Bronchial epithelial cell (primary cell): ENCODE measurements around the gene PCSK1N. TPM values are rescaled to one million over a fixed set of nuclear protein-coding genes. Genes with fewer than 3 reads are reported as not detected.

Source experiments
- DNase-seq: peaks from one replicate; pipeline ENCODE4 v3.0.0-alpha.2; 2010; ENCODE audit warnings: low read depth
- FAIRE-seq: peaks from 2 replicates; lab custom pipeline; 2011; peaks lifted over from hg19 to GRCh38; lab: Jason Lieb, UNC
- H3K27me3 ChIP-seq: 2 replicates; pipeline ENCODE4 v1.5.1; 2011; ENCODE audit warnings: low read length; ENCODE audit not compliant: control insufficient read depth, insufficient read depth
- H3K36me3 ChIP-seq: 2 replicates; pipeline ENCODE4 v1.5.1; 2011; ENCODE audit warnings: low read length; ENCODE audit not compliant: control insufficient read depth, insufficient read depth
- H3K4me3 ChIP-seq: 2 replicates; pipeline ENCODE4 v1.5.1; 2011; ENCODE audit warnings: mild to moderate bottlenecking, low read depth, low read length, control low read depth
- CTCF ChIP-seq: IDR thresholded peaks from 2 replicates; pipeline ENCODE4 v1.5.1; 2011; ENCODE audit warnings: mild to moderate bottlenecking, moderate library complexity, low read length, control low read depth, inconsistent platforms; ENCODE audit not compliant: insufficient read depth, severe bottlenecking
- total RNA-seq: library from RNA; depleted of rRNA; stranded (reverse); fragments of >200 nt; gene quantifications from 2 replicates; pipeline ENCODE4 v1.2.1, GENCODE V29; 2014

The PCSK1N gene
- total RNA-seq, 1 donor from 2014 or later: 0.26 TPM

- Histone ChIP-seq H3K4me3 (no peak overlapping the region), H3K27me3 (no peaks in the 10 kb centered on the region), H3K36me3 (no peaks in the 10 kb centered on the region)
- no peak for DNase-seq
- FAIRE-seq: no peak
- TF ChIP-seq CTCF: no peak
Measured at GRCh38 chrX:48787505-48788443, 47.6 kb downstream of the PCSK1N start.

GRCh38 chrX:48786825-48787504, 48.4 kb downstream of the PCSK1N start:
- H3K36me3 ChIP-seq: no peaks in the 10 kb centered on the region
- TF ChIP-seq CTCF: no peak
- DNase-seq: no peak
- H3K4me3 ChIP-seq: no peak overlapping the region
- H3K27me3 ChIP-seq: no peaks in the 10 kb centered on the region
- no peak for FAIRE-seq

- H3K27me3 ChIP-seq: no peaks in the 10 kb centered on the region
- TF ChIP-seq CTCF: no peak
- H3K36me3 ChIP-seq: no peaks in the 10 kb centered on the region
- no peak for DNase-seq
- no peak within 1 kb of the TSS for H3K4me3 ChIP-seq
- FAIRE-seq: no peak
Measured at GRCh38 chrX:48786341-48786800, 49.0 kb downstream of the PCSK1N start, which contains the start of gene GATA1. Gene GATA1, plus strand, starts transcription at chrX:48786590. Its CDS starts 4,520 bp downstream, at chrX:48791110.

GRCh38 chrX:48785540-48786214, 49.7 kb downstream of the PCSK1N start:
- no peaks in the 10 kb centered on the region for H3K36me3 ChIP-seq
- H3K27me3 ChIP-seq: no peaks in the 10 kb centered on the region
- DNase-seq: no peak
- FAIRE-seq: no peak
- no peak overlapping the region for H3K4me3 ChIP-seq
- TF ChIP-seq CTCF: no peak

GRCh38 chrX:48785186-48785539, 50.2 kb downstream of the PCSK1N start:
- FAIRE-seq: no peak

More at GRCh38 chrX:48785186-48785539, 50.2 kb downstream of the PCSK1N start:
- Histone ChIP-seq H3K36me3 (no peaks in the 10 kb centered on the region), H3K4me3 (no peak overlapping the region), H3K27me3 (no peaks in the 10 kb centered on the region)
- no peak for TF ChIP-seq CTCF
- DNase-seq: no peak
